SK-N-SH (cell line): ENCODE data around the gene LGR5. TPM values are rescaled to one million over a fixed set of nuclear protein-coding genes. Genes with fewer than 3 reads are reported as not detected.

Experiments used
- CTCF ChIA-PET: fragments of 300-600, 350-600 bp; formaldehyde crosslinking; extraction: SDS; loops from one replicate; lab custom pipeline; 2021; lab: Yijun Ruan, JAX
- POLR2A ChIA-PET: fragments of 350-600 bp; sonication (Branson Sonifier 250); formaldehyde crosslinking; extraction: SDS; loops from one replicate; lab custom pipeline; 2020; ENCODE audit warnings: antibody characterized with exemption, inconsistent platforms; lab: Yijun Ruan, JAX
- DNase-seq: peaks from one replicate; pipeline ENCODE4 v3.0.0; 2012
- H2AFZ ChIP-seq: fragments of 200-600 bp; sonication (generic); 2 replicates; pipeline ENCODE4 v1.8.1; 2016; ENCODE audit warnings: antibody characterized with exemption, mild to moderate bottlenecking, low read depth
- H3F3A ChIP-seq: fragments of 200-600 bp; sonication (generic); replicated peaks from 2 replicates; pipeline ENCODE3; 2016; ENCODE audit warnings: antibody characterized with exemption, mild to moderate bottlenecking; ENCODE audit not compliant: insufficient read depth
- H3K27ac ChIP-seq, 2 experiments: fragments of 200-500 bp in 1 of 2; fragments of 200-600 bp in 1 of 2; sonication (Bioruptor generic) in 1 of 2; sonication (generic), shearing (Covaris generic) in 1 of 2; 2 replicates each; pipeline versions ENCODE4 v1.5.1 to v1.6.1; 2014 to 2016; ENCODE audit warnings: low read depth in 2 of 2, inconsistent platforms in 1 of 2, low read length in 1 of 2, mild to moderate bottlenecking in 1 of 2, mixed read lengths in 1 of 2
- H3K27me3 ChIP-seq: fragments of 200-600 bp; sonication (generic), shearing (Covaris generic); 2 replicates; pipeline ENCODE4 v1.6.1; 2016; ENCODE audit warnings: mixed run types; ENCODE audit not compliant: insufficient read depth
- H3K36me3 ChIP-seq, 2 experiments: fragments of 200-500 bp in 1 of 2; fragments of 200-600 bp in 1 of 2; sonication (Bioruptor generic) in 1 of 2; sonication (generic) in 1 of 2; replicated peaks in 1 of 2; 2 replicates each; pipeline versions ENCODE3 to v1.5.1; 2014 to 2016; ENCODE audit warnings: low read length in 1 of 2, mild to moderate bottlenecking in 1 of 2; ENCODE audit not compliant: insufficient read depth in 2 of 2, control insufficient read depth in 1 of 2
- H3K4me1 ChIP-seq, 2 experiments: fragments of 200-500 bp in 1 of 2; fragments of 200-600 bp in 1 of 2; sonication (Bioruptor generic) in 1 of 2; sonication (generic), shearing (Covaris generic) in 1 of 2; 2 replicates each; pipeline versions ENCODE4 v1.5.1 to v1.6.1; 2014 to 2016; ENCODE audit warnings: low read depth in 1 of 2, low read length in 1 of 2, mixed run types in 1 of 2; ENCODE audit not compliant: insufficient read depth in 2 of 2, control insufficient read depth in 1 of 2
- H3K4me2 ChIP-seq: fragments of 200-600 bp; sonication (generic), shearing (Covaris generic); 2 replicates; pipeline ENCODE4 v1.6.1; 2017; ENCODE audit warnings: mixed run types
- H3K4me3 ChIP-seq, 2 experiments: fragments of 200-500 bp in 1 of 2; fragments of 200-600 bp in 1 of 2; sonication (Bioruptor generic) in 1 of 2; sonication (generic), shearing (Covaris generic) in 1 of 2; 2 replicates each; pipeline versions ENCODE4 v1.5.1 to v1.8.1; 2014 to 2016; ENCODE audit warnings: low read depth in 2 of 2, inconsistent platforms in 1 of 2, low read length in 1 of 2, mild to moderate bottlenecking in 1 of 2, mixed read lengths in 1 of 2, moderate library complexity in 1 of 2
- H3K79me2 ChIP-seq: fragments of 200-600 bp; sonication (generic); 2 replicates; pipeline ENCODE4 v1.8.1; 2017; ENCODE audit warnings: mild to moderate bottlenecking; ENCODE audit not compliant: insufficient read depth
- H3K9ac ChIP-seq: fragments of 200-600 bp; sonication (generic); 2 replicates; pipeline ENCODE4 v1.6.1; 2017; ENCODE audit warnings: mixed run types
- H3K9me2 ChIP-seq: fragments of 200-600 bp; sonication (generic); 2 replicates; pipeline ENCODE4 v1.6.1; 2017; ENCODE audit warnings: mixed run types
- H3K9me3 ChIP-seq: fragments of 200-600 bp; sonication (generic); 2 replicates; pipeline ENCODE4 v1.6.1; 2017; ENCODE audit warnings: mixed run types, mild to moderate bottlenecking, moderate library complexity
- H4K20me1 ChIP-seq: fragments of 200-600 bp; sonication (generic); 2 replicates; pipeline ENCODE4 v1.6.1; 2017; ENCODE audit warnings: mild to moderate bottlenecking, mixed run types; ENCODE audit not compliant: insufficient read depth
- CHD2 ChIP-seq: fragments of 150-350 bp; IDR thresholded peaks from 2 replicates; pipeline ENCODE4 v1.6.1; 2018; ENCODE audit warnings: low read length; ENCODE audit not compliant: partially characterized antibody
- FOSL2 ChIP-seq: IDR thresholded peaks from 2 replicates; pipeline ENCODE4 v1.4.0; 2012; ENCODE audit warnings: low read depth, mild to moderate bottlenecking, moderate library complexity, borderline replicate concordance
- FOXJ3 ChIP-seq: sonication (generic); formaldehyde crosslinking; IDR thresholded peaks from 2 replicates; pipeline ENCODE4 v1.5.1; 2020; ENCODE audit warnings: mild to moderate bottlenecking, missing genetic modification reagents
- IRF3 ChIP-seq: fragments of 150-350 bp; IDR thresholded peaks from 2 replicates; pipeline ENCODE4 v1.6.1; 2016; ENCODE audit warnings: mild to moderate bottlenecking, low read depth, low read length
- JUND ChIP-seq: IDR thresholded peaks from 2 replicates; pipeline ENCODE4 v1.4.0; 2012
- MXI1 ChIP-seq: IDR thresholded peaks from 2 replicates; pipeline ENCODE4 v1.6.1; 2012; ENCODE audit warnings: mild to moderate bottlenecking, low read depth, low read length, improper control_type of control experiment
- POLR2AphosphoS5 ChIP-seq: IDR thresholded peaks from 2 replicates; pipeline ENCODE4 v1.6.1; 2012; ENCODE audit warnings: low read depth, low read length
- RAD21 ChIP-seq: IDR thresholded peaks from 2 replicates; pipeline ENCODE4 v1.6.1; 2012; ENCODE audit warnings: mild to moderate bottlenecking, low read length
- TAF1 ChIP-seq: IDR thresholded peaks from 2 replicates; pipeline ENCODE4 v1.6.1; 2012; ENCODE audit warnings: low read depth, mild to moderate bottlenecking, low read length, moderate library complexity, borderline replicate concordance
- TCF12 ChIP-seq: IDR thresholded peaks from 2 replicates; pipeline ENCODE4 v1.4.0; 2012
- YY1 ChIP-seq: IDR thresholded peaks from 2 replicates; pipeline ENCODE4 v1.4.0; 2012; ENCODE audit warnings: low read depth, mild to moderate bottlenecking
- ZBTB33 ChIP-seq: IDR thresholded peaks from 2 replicates; pipeline ENCODE4 v1.4.0; 2012; ENCODE audit warnings: low read depth, borderline replicate concordance
- WGBS: methylation state at CpG from one replicate; pipeline ENCODE4 v1.1.6; 2017; ENCODE audit warnings: low lambda C conversion rate; 5-methylcytosine and 5-hydroxymethylcytosine counted together
- polyA plus RNA-seq, 3 experiments: library from polyadenylated mRNA; depleted of rRNA; stranded (reverse); fragments of >200 nt; gene quantifications; 2 replicates each; pipeline ENCODE4 v1.2.3, GENCODE V29; 2012

LGR5 gene
- polyA plus RNA-seq, 1 of the 3 experiments (the other 2 are of a cell fraction): 1.4 TPM

GRCh38 chr12:71602761-71603577 lies 163.4 kb downstream of the LGR5 start (continued):
- TF ChIP-seq IRF3: no peak
- TF ChIP-seq, all 33 proteins: peak for 0

GRCh38 chr12:71605039-71605438 lies 165.4 kb downstream of the LGR5 start:
- CTCF ChIA-PET: interaction anchor here (0.7 to 1.1 kb wide), 3 partner anchors 31 to 130 kb away, joined by 3 to 5 read pairs (median 4); no protein-coding TSS in a partner anchor

GRCh38 chr12:71607494-71608330 lies 168.1 kb downstream of the LGR5 start:
- Histone ChIP-seq H3K9me3 (no peaks in the 10 kb centered on the region), H3K4me2 (no peak overlapping the region), H3K27me3 (no peaks in the 10 kb centered on the region), H3F3A (no peaks in the 10 kb centered on the region), H3K9ac (no peak overlapping the region), H3K4me1 (no peaks in the 10 kb centered on the region; a peak in 1 of 4 replicates), H4K20me1 (no peaks in the 10 kb centered on the region), H3K79me2 (no peaks in the 10 kb centered on the region), H3K9me2 (no peaks in the 10 kb centered on the region), H3K27ac (no peak overlapping the region), H3K36me3 (peaks cover 66 to 70% of the 10 kb centered on the region in 2 experiments), H2AFZ (no peak overlapping the region), H3K4me3 (no peak overlapping the region)
- ChIA-PET CTCF (interaction anchor here (1.1 to 1.7 kb wide), 4 partner anchors 29 to 192 kb away, joined by 3 to 11 read pairs (median 4); no protein-coding TSS in a partner anchor), POLR2A (no interaction called here)
- DNase-seq: no peak
- no peak for TF ChIP-seq JUND
- TF ChIP-seq FOXJ3 (CRISPR knock-in tag): no peak
- TF ChIP-seq FOSL2: no peak
- TF ChIP-seq ZBTB33: no peak
- TF ChIP-seq YY1: no peak
- TF ChIP-seq MXI1: no peak
- TF ChIP-seq TCF12: no peak
- no peak for TF ChIP-seq TAF1
- TF ChIP-seq POLR2AphosphoS5: no peak
- WGBS: 97% methylated on average over 4 of the region's 4 CpGs

More at GRCh38 chr12:71605039-71605438, 165.4 kb downstream of the LGR5 start:
- POLR2A ChIA-PET: no interaction called here
- no peak for DNase-seq
- Histone ChIP-seq H3K4me3 (no peak overlapping the region), H3K9me2 (no peaks in the 10 kb centered on the region), H3K4me1 (no peaks in the 10 kb centered on the region; a peak in 1 of 4 replicates), H2AFZ (no peak overlapping the region), H4K20me1 (no peaks in the 10 kb centered on the region), H3K27me3 (no peaks in the 10 kb centered on the region), H3K9me3 (no peaks in the 10 kb centered on the region), H3F3A (no peaks in the 10 kb centered on the region), H3K9ac (no peak overlapping the region), H3K36me3 (peaks cover 41 to 45% of the 10 kb centered on the region in 2 experiments), H3K79me2 (no peaks in the 10 kb centered on the region), H3K4me2 (no peak overlapping the region), H3K27ac (no peak overlapping the region)
- TF ChIP-seq YY1: no peak
- TF ChIP-seq CHD2: no peak
- TF ChIP-seq RAD21: no peak
- WGBS: 83% methylated on average over 3 of the region's 3 CpGs
